K562 (cell line): ENCODE measurements around the gene PPM1G. TPM values are rescaled to one million over a fixed set of nuclear protein-coding genes. Genes with fewer than 3 reads are reported as not detected.

ENCODE experiments used
- AFF1 ChIP-seq, 2 experiments: fragments of 450-650 bp; IDR thresholded peaks; 2 replicates each; pipeline ENCODE4 v1.6.1; 2018; ENCODE audit warnings: mild to moderate bottlenecking in 2 of 2, low read depth in 1 of 2; ENCODE audit not compliant: partially characterized antibody in 2 of 2
- CREB3 ChIP-seq: fragments of 450-650 bp; conservative IDR thresholded peaks from 2 replicates; pipeline ENCODE4 v1.6.1; 2016; ENCODE audit warnings: missing genetic modification characterization, low read depth, mild to moderate bottlenecking, missing compliant biosample characterization, moderate library complexity
- ETS1 ChIP-seq: conservative IDR thresholded peaks from 2 replicates; pipeline ENCODE4 v1.6.1; 2011; ENCODE audit warnings: low read depth, mild to moderate bottlenecking, low read length; ENCODE audit not compliant: control insufficient read depth
- NFE2 ChIP-seq: IDR thresholded peaks from 2 replicates; pipeline ENCODE4 v1.6.1; 2014; ENCODE audit warnings: antibody characterized with exemption, low read depth
- PHB ChIP-seq: fragments of 250-450 bp; sonication (Bioruptor Pico); IDR thresholded peaks from 2 replicates; pipeline ENCODE4 v1.5.0; 2021
- TAF7 ChIP-seq: fragments of 450-650 bp; IDR thresholded peaks from 2 replicates; pipeline ENCODE4 v1.6.1; 2016; ENCODE audit warnings: missing genetic modification characterization, missing compliant biosample characterization
- ZBED1 ChIP-seq: IDR thresholded peaks from 2 replicates; pipeline ENCODE4 v1.6.1; 2014
- ZHX1 ChIP-seq: fragments of 150-350 bp; conservative IDR thresholded peaks from 2 replicates; pipeline ENCODE4 v1.6.1; 2014; ENCODE audit warnings: low read length
- polyA plus RNA-seq, 8 experiments: library from polyadenylated mRNA; depleted of rRNA in 4 of 8; stranded (reverse) in 5 of 8; unstranded in 3 of 8; fragments of >200 nt; fragmentation: Nextera tagmentation in 2 of 8; fragmentation: Illumina TruSeq in 1 of 8; extraction: Ambion mirVana in 2 of 8; extraction: Trizol in 1 of 8; gene quantifications; 2 replicates each; pipeline versions ENCODE4 v1.2.1 to v1.2.3, GENCODE V29; 2011 to 2014; ENCODE audit warnings: inconsistent platforms in 1 of 8, missing spikeins in 1 of 8
- total RNA-seq, 7 experiments: library from RNA; depleted of rRNA in 6 of 7; stranded (reverse); fragments of >200 nt in 6 of 7; fragmentation: Illumina TruSeq in 2 of 7; extraction: Trizol in 2 of 7; gene quantifications; 2 replicates each; pipeline versions ENCODE4 v1.2.1 to v1.2.3, GENCODE V29; 2011 to 2021; ENCODE audit warnings: low replicate concordance in 1 of 7
- TF ChIP-seq, protein P1 (sequence below): sonication (generic); formaldehyde crosslinking; IDR thresholded peaks from 2 replicates; pipeline ENCODE4 v1.8.0; 2022; ENCODE audit warnings: mild to moderate bottlenecking, missing genetic modification reagents
- TF ChIP-seq, protein P2 (sequence below): sonication (generic); formaldehyde crosslinking; IDR thresholded peaks from 2 replicates; pipeline ENCODE4 v1.8.0; 2023; ENCODE audit warnings: mild to moderate bottlenecking, missing genetic modification reagents

The PPM1G gene
- total and polyA plus RNA-seq, 9 of the 15 experiments (the other 6 are each of a cell fraction or from before 2014, with no cell fraction given), result 61.7 to 230 (median 153) TPM

DNA sequence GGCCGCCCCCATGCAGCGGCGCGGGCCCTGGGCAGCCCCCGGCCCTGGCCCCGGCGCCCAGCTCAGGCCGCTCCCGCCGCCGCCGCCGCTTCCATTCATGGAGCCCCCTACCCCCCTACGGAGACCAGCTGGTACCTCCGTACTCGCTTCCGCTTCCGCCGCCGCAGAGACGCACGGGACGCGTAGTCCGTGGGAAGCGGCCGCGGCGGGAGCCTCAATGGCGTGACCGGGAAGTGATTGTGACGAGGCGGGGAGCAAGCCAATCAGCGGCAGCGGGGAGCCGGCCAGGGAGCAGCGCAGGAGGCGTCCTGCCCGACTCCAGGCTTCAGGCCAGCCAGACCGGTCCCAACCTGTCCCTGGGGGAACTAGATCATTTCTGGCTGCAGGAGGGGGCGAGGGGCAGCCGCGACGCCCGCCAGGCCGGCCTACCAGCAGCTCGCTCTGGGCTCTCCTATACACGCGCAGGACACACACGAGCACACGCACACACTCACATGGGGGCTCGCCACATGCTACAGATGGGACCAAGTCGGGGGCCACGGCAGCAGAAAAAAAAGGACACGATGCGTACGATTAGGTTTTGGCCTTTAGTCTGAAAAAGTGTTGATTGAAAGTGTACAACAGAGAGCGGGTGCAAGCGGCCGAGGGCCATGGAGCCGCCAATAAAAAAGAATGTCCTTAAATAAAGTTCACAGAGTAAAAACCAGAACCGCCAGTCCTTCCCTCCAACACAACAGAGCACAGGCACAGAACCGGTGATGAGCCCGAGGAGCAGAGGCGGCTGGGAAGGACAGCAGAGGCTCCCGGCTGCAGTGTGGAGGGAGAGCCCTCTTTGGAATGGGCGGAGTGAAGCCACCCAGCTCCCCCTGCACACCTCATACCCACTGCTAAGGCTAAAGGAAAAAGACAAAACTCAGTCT, 28.5 kb downstream of the PPM1G start, which contains the start of gene ZNF513 (continued):
- TF ChIP-seq CREB3 (0 out of 2 replicates have a peak, but pooled peaks have one; percentile 72), NFE2 (0 out of 2 replicates have a peak, but pooled peaks have one; percentile 11), ZHX1 (no peak), ZBED1 (0 out of 2 replicates have a peak, but pooled peaks have one; percentile 68), TAF7 (no peak), AFF1 (IDR thresholded peaks at IDR 0.05; ENCODE audit: low read depth in 1 of 2, partially characterized antibody in 2 of 2) (no peak), ETS1 (peak; percentile 69), PHB (CRISPR knock-in tag) (no peak)
- TF ChIP-seq, protein P1, sequence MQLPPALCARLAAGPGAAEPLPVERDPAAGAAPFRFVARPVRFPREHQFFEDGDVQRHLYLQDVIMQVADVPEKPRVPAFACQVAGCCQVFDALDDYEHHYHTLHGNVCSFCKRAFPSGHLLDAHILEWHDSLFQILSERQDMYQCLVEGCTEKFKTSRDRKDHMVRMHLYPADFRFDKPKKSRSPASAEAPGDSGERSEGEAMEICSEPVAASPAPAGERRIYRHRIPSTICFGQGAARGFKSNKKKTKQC (CRISPR knock-in tag), result no peak; the same call in 1 of the 2 replicates
- TF ChIP-seq, protein P2, sequence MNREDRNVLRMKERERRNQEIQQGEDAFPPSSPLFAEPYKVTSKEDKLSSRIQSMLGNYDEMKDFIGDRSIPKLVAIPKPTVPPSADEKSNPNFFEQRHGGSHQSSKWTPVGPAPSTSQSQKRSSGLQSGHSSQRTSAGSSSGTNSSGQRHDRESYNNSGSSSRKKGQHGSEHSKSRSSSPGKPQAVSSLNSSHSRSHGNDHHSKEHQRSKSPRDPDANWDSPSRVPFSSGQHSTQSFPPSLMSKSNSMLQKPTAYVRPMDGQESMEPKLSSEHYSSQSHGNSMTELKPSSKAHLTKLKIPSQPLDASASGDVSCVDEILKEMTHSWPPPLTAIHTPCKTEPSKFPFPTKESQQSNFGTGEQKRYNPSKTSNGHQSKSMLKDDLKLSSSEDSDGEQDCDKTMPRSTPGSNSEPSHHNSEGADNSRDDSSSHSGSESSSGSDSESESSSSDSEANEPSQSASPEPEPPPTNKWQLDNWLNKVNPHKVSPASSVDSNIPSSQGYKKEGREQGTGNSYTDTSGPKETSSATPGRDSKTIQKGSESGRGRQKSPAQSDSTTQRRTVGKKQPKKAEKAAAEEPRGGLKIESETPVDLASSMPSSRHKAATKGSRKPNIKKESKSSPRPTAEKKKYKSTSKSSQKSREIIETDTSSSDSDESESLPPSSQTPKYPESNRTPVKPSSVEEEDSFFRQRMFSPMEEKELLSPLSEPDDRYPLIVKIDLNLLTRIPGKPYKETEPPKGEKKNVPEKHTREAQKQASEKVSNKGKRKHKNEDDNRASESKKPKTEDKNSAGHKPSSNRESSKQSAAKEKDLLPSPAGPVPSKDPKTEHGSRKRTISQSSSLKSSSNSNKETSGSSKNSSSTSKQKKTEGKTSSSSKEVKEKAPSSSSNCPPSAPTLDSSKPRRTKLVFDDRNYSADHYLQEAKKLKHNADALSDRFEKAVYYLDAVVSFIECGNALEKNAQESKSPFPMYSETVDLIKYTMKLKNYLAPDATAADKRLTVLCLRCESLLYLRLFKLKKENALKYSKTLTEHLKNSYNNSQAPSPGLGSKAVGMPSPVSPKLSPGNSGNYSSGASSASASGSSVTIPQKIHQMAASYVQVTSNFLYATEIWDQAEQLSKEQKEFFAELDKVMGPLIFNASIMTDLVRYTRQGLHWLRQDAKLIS (CRISPR knock-in tag), result peak; percentile 79; the same call in 1 of the 2 replicates
